ENCODE measurements around the gene SOX6. TPM values are rescaled to one million over a fixed set of nuclear protein-coding genes. Genes with fewer than 3 reads are reported as not detected.

SOX6 gene
- polyA plus RNA-seq, 1 donor from 2014 or later = 2.2 TPM

GRCh38 chr11:15985860-15986139 lies 370.5 kb downstream of the SOX6 start:
- no peaks in the 10 kb centered on the region for H3K36me3 ChIP-seq (ENCODE audit: insufficient read depth, low read length)
- H3K27ac ChIP-seq (ENCODE audit: low read length) = no peak overlapping the region
- H3K9ac ChIP-seq (ENCODE audit: low read length) = no peak overlapping the region
- H3K4me3 ChIP-seq (ENCODE audit: low read length) = no peak overlapping the region
- H3F3A ChIP-seq (ENCODE audit: insufficient read depth, low read length, poor library complexity, severe bottlenecking) = no peaks in the 10 kb centered on the region
- no peaks in the 10 kb centered on the region for H3K9me2 ChIP-seq (ENCODE audit: insufficient read depth, low read length)
- TF ChIP-seq TAF1 (IDR thresholded peaks at IDR 0.05; ENCODE audit: low read depth) (no peak), EZH2 (IDR thresholded peaks at IDR 0.05; ENCODE audit: borderline replicate concordance, insufficient read depth, low read length, poor library complexity, severe bottlenecking) (no peak)
- no peak overlapping the region for H2AFZ ChIP-seq (ENCODE audit: low read depth, low read length)
- no peak overlapping the region for H3K4me2 ChIP-seq (ENCODE audit: low read length)
- no peaks in the 10 kb centered on the region for H4K20me1 ChIP-seq (ENCODE audit: insufficient read depth)
- H3K27me3 ChIP-seq (ENCODE audit: insufficient read depth, low read depth, low read length) = no peaks in the 10 kb centered on the region
- no peaks in the 10 kb centered on the region for H3K9me3 ChIP-seq (ENCODE audit: low read length)
- no peaks in the 10 kb centered on the region for H3K79me2 ChIP-seq (replicated peaks; ENCODE audit: insufficient read depth, low read length)

- TF ChIP-seq EP300 (conservative IDR thresholded peaks at IDR 0.05; ENCODE audit: poor library complexity, severe bottlenecking) = no peak
- TF ChIP-seq MXI1 (conservative IDR thresholded peaks at IDR 0.05; ENCODE audit: poor library complexity, severe bottlenecking) = no peak
- no peak for TF ChIP-seq RAD21 (conservative IDR thresholded peaks at IDR 0.05)
- TF ChIP-seq CTCF (IDR thresholded peaks at IDR 0.05; ENCODE audit: poor library complexity, severe bottlenecking) = no peak
- TF ChIP-seq POLR2AphosphoS5 (IDR thresholded peaks at IDR 0.05) = no peak
- TF ChIP-seq SMC3 (conservative IDR thresholded peaks at IDR 0.05; ENCODE audit: poor library complexity) = no peak
- TF ChIP-seq TAF1 (IDR thresholded peaks at IDR 0.05; ENCODE audit: low read depth) = no peak
- TF ChIP-seq EZH2 (IDR thresholded peaks at IDR 0.05; ENCODE audit: borderline replicate concordance, insufficient read depth, low read length, poor library complexity, severe bottlenecking) = no peak
- TF ChIP-seq REST (IDR thresholded peaks at IDR 0.05; ENCODE audit: borderline replicate concordance) = no peak
- Histone ChIP-seq H3K27me3 (ENCODE audit: insufficient read depth, low read depth, low read length) (no peaks in the 10 kb centered on the region), H3K9ac (ENCODE audit: low read length) (no peak overlapping the region), H3K4me2 (ENCODE audit: low read length) (no peak overlapping the region), H3F3A (ENCODE audit: insufficient read depth, low read length, poor library complexity, severe bottlenecking) (no peaks in the 10 kb centered on the region), H3K9me2 (ENCODE audit: insufficient read depth, low read length) (no peaks in the 10 kb centered on the region), H3K4me3 (ENCODE audit: low read length) (no peak overlapping the region), H3K36me3 (ENCODE audit: insufficient read depth, low read length) (no peaks in the 10 kb centered on the region), H3K27ac (ENCODE audit: low read length) (no peak overlapping the region), H3K9me3 (ENCODE audit: low read length) (no peaks in the 10 kb centered on the region), H3K79me2 (replicated peaks; ENCODE audit: insufficient read depth, low read length) (no peaks in the 10 kb centered on the region), H4K20me1 (ENCODE audit: insufficient read depth) (no peaks in the 10 kb centered on the region), H2AFZ (ENCODE audit: low read depth, low read length) (no peak overlapping the region)
These were observed 371.1 kb downstream of the SOX6 start for GRCh38 chr11:15985127-15985859.
